HG03045 (cell line): ENCODE data around the gene PCSK6.
"Not testable (repeated sequence)": the region's sequence is repeated elsewhere in the genome, so short reads cannot be mapped to it uniquely, and the experiment has no call there.

Source experiments
- ATAC-seq: cut with Tn5 transposase; IDR thresholded peaks from one replicate; pipeline ENCODE4 v1.9.1; 2021; ENCODE audit warnings: mild to moderate bottlenecking, moderate library complexity; ENCODE audit not compliant: unreplicated experiment

Gene PCSK6

DNA sequence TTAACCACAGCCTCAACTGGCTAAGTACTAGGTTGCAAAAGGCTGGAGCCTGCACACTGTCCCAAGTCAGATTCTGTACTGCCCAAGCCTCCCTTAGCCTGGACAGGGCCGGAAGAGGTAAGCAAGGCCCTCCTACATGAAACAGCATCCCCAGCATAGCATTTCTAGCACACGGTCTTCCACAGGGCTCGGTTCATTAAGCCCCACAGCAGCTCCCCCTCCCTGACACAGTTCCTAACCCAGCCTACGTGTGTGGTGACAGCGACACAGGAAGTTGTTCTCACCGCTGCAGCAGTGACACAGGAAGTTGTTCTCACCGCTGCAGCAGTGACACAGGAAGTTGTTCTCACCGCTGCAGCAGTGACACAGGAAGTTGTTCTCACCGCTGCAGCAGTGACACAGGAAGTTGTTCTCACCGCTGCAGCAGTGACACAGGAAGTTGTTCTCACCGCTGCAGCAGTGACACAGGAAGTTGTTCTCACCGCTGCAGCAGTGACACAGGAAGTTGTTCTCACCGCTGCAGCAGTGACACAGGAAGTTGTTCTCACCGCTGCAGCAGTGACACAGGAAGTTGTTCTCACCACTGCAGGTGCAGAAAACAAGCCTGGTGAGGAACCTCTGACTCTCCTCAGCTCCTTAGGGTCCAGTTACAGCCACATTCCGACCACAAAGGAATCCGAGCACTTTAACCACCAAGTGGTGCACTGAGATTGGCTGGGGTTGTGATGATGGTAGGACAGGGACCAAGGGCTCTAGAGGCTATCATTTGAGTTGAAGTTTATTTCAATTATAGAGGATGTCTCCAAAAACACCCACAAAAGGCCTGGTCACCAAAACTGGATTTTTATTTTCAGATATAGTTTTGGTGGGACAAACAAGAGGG, 155.4 kb downstream of the PCSK6 start:
- ATAC-seq, result not testable (repeated sequence)

DNA sequence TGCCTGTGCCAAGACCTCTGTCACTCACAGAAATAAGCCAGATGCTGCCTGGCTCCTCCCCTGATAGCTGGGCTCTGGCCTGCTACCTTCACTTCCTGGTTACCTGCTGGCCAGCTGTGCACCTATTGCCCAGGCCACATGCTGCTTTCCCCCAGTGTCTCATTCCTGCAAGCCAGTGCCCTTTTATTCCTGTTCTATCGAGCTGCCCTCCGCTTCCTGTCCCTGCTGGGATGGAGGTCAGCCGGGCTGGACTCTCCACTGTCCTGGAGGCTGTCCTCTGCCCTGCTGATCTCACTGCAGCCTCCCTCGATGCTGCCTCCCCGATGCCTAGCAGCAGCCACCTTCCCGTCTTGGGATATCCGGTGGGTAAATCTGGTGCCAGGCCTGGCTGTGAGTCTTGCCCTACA, 157.4 kb downstream of the PCSK6 start:
- no peak for ATAC-seq

DNA sequence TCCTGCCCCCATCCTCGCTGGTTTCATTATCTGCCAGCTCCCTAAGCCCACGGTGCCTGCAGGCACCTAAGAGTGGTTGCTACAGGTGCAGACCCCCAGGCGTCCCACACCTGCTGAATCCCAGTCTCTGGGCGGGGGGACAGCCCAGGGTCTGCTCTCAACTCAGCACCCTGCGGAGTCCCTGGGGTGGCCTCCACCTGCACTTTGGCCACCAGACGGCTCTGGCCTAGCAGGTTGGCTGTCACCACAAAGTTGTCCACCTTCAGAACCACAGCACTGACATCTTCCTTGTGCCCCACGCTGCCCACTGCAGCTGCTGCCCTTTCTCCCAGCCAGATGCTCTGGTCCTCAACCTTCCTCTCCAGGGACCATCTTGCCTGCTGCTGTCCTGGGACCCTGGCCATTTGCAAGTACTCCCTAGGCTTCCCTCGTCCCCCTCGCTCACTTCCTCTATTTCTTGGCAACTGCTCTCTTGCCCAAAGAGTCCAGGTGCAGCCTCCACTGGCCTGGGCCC, 159.6 kb downstream of the PCSK6 start:
- ATAC-seq, result no peak

DNA sequence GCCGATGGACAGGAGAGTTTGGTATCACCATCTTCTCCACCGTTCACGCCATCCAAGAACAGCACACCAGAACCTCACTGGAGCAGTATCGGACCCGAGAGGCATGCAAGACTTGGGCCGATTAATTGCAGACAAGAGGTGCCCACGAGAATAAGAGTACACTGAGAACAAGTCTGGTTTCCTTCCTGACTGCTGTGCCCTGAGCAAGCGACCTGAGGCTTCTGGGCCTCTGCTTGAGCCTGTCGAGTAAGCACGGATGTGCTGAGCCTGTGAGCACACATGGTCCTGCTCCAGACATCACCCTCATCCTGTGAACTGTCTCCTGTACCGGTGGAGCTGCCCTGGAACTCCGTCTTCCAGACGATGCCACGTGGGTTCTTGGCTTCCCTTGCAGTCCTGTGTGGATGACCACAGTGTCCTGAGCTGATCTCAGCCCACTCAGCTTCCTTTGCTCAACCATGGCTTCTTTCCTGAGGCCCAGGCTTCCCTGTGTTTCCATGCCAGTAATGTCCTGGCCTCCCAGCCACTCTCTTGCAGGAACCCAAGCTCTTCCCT, 160.1 kb downstream of the PCSK6 start:
- ATAC-seq, result no peak

DNA sequence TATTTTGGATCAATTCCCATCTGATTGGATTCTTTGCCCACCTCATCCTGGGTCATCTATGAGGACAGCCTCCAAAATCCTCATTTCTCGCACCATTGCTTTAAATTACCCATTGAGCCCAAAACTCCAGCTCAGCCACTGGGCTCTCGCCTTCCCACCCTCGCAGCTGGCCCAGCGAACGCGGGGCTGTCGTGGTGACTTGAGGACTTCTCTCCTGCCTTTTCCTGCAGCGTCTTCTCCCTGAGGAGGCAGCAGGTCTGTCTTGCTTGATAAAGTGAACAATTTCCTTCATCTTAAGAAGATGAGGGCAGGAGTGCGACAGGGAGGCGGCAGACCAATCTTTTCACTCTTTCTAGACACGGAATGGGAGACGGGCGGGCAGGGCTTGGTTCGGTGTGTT, 161.5 kb downstream of the PCSK6 start:
- no peak for ATAC-seq

DNA sequence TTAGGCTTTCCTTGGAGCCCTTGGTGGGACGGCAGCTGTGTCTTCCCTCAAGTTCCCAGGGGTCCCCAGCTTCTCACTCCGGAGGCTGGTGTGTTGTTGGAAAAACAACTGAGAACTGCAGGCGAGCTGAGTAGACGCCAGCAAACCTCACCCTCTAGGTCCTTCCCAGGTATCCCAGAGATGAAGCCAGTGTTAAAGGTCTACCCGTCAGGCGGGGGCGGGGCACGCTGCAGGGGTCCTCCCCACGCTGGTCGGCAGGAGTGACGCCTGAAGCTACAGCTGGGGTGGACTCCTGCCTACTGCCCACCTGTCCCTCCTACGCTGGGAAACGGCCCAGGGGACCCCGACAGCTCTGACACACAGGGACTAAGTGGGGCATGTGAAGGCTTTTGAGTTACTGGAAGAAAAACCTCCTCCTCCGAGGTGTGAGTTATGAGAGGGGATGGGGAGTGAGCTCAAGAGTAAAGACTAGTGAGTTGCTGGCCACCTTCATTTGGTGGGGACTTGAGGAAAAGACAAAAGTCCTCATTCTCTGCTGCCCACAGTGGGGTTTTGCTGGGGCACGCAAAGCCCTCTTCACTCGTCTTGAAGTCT, 162.3 kb downstream of the PCSK6 start:
- no peak for ATAC-seq

DNA sequence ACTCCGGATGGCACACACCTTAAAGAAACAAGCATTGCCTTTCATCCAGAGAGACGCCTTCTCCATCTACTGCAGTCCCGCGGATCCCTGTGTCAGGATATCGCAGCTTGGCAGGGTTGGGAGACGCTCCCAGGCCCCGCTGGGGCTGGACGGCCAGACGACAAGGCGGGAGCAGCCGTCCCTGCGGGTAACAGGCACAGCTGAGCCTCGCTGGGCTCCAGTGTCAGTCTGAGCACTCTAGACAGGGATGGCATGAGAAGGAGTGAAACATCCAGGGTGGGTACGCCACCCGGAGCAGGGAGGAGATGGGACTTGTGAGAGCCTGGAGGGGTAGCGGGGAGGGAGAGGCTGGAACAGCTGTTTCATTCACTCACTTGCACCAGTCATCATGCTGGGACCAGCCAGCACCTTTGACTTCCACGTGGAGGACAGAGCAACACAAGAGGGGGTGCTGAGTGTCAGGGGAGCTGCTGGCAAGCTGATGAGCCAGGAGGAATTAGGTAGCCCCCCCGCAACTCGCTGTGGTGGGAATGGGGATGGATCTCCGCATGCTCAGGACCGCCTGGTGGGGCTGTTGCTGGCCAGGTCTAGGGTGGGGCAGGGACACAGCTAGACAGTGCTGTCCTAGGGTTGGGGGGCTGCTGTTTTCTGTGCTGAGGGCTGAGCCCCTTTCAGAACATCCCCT, 162.9 kb downstream of the PCSK6 start:
- no peak for ATAC-seq

DNA sequence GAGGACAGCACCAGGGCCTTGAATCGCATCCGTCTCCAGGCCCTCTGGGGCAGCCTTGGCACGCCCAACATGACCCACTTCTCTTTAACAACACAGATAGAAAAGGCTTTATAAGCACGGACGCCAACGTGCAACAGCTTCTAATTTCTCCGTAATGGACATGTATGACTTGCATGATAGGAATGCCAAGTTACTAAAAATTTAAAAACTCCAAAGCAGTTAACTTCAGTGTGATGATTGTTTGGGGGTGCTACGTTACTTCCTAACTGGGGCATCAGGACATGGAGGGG, 163.5 kb downstream of the PCSK6 start:
- ATAC-seq, result no peak

DNA sequence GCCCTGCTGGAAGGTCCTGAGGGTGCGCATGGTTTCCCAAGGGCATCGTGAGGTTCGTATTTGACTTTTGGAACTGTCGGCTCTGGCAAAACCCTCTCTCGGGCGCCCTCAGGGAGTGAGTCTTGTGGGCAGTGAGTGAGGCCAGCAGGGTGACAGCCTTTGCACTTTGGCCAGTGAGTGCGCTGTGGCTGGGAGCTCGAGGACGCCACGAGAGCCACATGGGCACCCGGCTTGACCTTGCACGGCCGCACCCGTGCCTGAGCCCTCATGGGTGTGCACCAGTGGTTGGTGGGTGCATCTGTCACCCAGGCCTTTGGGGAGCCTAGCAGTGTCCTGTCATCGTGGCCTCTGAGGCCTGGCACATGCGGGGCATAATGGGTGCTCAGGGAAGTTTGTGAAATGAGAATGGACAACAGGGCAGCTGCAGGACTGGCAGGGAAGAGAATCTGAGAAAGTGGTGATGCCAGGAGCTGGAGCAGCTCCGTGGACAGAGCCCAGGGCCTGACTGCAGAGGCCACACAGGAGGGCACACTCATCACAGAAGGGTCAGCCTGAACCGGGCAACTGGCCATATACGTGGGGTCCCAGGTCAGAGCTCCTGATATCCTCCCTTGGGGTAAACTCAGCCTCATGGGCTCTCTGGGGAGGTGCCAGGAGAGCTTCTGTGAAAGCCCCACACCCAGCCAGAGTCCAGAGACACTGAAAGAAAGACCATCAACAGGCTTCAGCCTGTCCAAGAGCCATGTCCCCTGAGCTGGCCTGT, 164.1 kb downstream of the PCSK6 start:
- ATAC-seq, result no peak

DNA sequence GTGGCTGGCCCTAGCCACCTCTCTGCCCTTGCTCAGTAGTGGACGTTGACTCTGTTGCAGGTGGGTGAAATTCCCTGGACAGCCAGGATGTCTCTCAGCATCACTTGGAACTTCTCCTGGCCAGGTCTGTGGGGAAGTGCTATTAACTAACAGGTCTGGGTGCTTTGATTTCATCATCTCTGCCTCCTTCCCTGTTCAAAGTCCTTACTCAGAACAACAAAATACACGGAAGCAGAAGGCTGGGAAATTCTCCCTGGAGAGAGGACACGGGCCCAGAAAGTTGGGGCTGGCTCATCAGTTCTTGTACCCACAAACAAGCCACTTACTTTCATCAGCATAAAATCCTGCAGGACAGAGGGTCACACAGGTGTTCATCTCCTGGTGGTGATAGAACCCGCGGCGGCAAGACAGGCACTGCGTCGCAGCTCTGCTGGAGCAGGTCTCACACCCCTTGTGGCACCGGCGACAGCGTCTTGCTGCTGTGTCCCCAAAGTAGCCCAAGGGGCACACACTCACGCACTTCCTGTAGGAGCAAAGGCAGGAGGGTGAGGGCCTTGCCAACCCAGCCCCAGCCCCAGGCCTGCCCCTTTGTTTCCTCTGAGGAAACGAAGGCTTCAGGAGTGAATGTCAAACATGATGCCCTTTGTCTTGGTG, 164.9 kb downstream of the PCSK6 start:
- no peak for ATAC-seq

DNA sequence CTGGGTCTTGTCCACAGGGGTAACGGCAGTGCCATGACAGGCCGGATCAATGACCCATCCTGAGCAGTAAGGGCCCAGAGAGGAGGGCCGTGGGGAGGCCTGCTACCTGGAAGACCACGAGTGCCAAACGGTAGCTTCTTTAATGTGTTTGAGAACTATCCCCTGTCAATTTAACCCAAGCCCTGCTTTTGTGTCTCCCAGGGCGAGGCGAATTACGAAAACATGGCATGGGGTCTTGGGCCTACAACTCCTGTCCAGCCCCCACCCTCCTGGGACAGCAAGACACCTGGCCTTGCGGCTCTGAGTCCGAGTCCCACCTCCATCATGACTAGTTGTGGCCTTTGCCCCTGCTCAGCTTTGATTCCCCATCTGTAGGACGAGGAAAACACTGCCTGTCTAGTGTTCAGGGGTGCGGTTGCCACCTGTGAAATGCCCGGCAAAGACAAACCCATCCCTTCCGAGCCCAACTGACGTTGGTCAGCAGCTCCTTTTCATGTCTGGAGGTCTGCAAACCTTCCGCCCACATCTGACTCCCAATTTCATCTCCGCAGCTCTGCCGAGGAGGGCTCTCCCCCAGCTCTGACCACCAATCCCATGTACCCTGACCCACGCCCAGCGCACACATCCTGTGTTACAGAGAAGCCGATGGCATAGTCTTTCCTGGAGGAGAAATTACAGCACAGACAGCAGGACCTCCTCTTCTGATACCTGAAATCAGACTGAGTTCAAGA, 165.5 kb downstream of the PCSK6 start:
- no peak for ATAC-seq

DNA sequence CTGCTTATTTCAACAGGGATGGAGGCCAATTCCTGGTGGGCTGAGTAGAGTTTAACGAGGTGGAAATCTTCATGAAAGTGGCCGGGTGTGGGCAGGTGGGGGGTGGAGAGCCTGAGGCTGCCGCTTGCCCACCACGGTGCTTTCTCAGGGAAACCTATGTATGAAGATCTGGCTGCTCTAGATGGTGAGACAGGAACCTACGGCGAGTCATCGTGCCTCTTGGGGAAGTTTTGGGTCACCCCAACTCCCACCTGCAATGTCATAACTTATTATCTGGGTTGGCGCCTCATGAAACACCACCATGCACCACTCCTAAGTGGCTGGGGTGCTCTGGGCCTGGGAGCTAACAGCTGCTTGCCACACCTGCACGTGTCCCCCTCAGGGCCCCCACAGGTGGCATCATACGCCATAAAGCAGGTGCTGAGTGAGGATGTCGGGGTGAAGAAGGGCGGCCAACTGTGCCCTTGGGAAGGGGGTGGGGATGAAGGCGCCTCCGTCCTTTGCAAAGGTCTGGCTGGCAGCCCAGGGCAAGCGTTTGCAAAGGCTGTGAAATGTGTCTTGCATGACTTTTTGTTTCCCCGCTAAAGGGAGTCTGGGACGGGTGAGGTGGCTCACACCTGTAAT, 166.5 kb downstream of the PCSK6 start:
- no peak for ATAC-seq

DNA sequence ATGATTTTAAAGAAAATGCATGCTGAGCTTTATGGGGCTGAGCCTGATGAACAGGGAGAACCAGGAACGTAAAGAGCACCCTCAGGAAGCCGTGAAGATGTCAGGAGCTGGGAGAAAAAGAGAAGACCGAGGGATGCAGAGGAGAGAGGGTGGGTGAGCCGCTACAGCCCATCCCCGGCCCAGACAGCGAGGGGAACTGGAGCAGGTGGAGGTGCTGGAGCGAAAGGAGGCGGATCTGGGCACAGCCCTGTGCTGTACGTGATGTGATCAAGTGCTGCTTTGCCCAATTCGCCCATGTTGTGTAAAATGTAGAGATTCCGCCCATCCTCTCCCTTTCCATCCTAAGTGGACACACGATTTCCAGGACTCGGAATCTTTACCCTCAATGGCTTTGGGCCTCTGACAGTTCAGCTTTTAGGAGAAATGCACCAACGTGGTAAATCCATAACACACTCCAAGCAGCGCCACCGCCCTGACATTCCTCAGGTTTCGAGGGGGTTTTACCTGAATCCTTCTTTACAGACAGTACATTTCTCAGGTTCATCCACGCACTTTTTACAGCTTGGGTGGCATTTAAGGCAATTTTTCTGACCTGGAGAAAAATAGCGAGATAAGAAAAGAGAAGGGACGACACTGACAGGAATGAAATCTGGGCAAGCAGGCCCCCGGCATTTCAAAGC, 167.4 kb downstream of the PCSK6 start:
- ATAC-seq, result no peak

DNA sequence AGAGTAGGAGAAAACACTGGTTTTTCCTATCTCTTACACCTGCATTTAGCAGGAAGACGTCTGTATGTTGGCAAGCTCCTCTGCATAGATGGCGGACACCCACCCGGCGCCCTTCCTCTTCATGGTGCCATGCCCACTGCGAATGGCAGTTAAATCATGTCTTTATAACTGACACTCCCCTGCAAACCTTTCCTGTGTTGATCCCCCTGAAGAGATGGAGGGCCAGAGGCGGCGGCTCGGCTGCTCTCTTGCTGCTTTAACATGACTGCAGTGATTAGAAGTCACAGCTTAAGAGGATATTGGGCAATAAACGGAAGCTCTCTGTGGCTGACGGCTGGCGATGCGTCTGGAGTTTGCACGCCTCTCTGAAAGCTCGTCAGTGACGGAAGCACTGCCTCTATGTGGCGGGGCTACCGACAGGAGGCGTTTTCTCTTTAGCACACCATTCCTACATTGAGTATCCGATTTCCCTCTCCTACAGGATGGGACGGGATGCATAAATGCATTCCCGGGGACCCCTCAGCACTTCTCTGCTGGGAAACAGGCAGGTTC, 168.9 kb downstream of the PCSK6 start:
- no peak for ATAC-seq

DNA sequence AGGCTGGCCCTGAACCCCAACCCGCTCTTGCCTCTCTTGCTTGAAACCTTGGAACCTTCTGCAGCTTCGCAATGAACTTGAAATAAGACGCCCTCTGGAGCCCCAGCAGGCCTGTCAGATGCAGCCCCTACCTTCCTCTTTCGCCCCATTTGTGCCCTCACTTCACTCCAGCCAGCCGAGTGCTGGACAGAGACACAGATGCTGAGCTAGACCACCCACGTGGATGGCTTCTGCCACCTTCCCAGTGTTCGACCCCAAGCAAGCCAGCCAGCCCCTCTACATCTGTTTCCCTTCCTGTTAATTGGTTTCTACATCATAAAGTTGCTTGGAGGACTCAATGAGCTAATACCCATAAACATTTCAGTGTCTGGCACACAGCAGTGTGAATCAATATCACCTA, 170.7 kb downstream of the PCSK6 start:
- ATAC-seq, result no peak

DNA sequence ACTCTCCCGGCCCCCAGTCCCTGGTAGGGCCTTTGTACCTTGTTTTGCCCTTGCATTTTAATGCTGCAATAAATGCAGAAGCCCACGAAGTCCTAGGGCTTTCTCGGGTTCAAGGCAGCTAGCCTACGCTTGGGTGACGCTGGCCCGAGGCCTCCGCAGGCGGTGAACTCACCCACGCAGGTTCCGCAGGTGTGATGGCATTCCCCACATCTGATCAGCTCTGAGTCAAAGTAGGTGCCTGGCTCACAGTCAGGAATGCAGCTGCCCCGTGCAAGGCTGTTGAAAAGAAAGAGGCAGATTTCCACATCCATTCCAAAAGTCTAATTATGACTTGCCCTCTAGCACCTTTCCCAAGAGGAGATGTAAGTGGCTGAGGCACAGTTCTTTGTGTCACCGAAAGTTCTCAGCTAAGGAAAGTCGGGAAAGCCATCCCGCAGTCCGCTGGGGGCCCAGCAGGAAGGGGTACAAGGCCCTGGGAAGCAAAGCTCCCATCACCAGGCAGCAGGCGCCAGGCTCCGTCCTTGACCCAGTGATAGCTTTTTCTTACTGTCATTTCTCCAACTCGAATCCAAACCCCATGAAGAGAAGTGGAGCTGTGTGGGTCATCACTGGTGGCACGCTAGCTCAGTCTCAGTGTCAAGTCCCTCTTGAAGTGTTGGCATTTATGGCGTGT, 171.2 kb downstream of the PCSK6 start:
- ATAC-seq, result no peak

DNA sequence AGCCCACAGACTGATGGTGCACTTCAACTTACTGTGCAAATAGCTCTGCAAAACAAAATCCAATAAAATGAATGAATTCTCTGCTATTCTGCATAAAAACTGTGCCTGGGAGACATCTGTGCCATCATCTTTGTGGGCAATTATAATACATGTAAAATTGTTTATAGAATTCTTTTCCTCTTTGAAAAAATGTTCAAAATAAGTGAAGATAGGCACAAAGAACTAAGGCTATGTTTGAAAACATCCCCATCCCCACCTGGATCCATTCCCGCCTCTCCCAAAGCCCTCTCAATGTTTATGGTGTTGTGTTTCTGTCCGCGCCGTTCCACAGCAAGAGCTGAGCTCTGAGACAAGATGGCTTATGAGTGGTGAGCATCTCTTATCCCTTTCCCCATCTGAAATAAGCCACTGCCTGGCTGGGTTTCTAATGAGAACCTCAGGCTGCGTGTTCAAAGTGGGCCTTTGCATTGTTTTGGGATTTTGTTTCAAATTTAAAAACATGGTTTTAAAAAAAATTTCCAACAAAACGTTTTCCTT, 172.1 kb downstream of the PCSK6 start:
- ATAC-seq, result no peak

DNA sequence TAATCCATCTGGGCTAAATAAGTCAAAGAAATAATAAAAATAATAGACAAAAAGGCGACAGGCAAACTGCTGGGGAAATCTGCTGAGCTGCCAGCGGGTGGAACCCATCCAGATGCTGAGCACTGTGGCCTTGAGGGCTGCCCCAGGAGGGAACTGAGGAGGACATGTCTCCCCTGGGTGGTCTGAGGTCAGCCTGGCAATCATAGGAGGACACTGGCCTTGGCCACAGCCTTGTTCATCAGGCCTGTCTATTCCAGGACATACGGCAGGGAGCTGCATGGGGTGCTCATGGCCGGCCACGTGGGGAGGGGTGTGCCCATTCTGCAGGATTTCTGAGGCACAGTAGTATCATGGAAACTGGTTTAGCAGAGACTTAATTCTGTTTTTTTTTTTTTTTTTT, 173.0 kb downstream of the PCSK6 start:
- no peak for ATAC-seq
